Fibroblast of lung (primary cell): ENCODE results near the gene KIF26B.

ENCODE experiments used
- EZH2 ChIP-seq: IDR thresholded peaks from 2 replicates; pipeline ENCODE4 v1.5.1; 2012; ENCODE audit warnings: low read length, control low read depth, mild to moderate bottlenecking; ENCODE audit errors: missing control alignments
- TF ChIP-seq, protein P1 (sequence below), 2 donors: IDR thresholded peaks in 1 of 2; conservative IDR thresholded peaks in 1 of 2; 1 replicate in 1 of 2; 2 replicates in 1 of 2; pipeline ENCODE4 v1.5.1; 2011 to 2012; ENCODE audit warnings: low read length in 2 of 2, control low read depth in 1 of 2, inconsistent platforms in 1 of 2, low read depth in 1 of 2, mild to moderate bottlenecking in 1 of 2

GRCh38 chr1:245247801-245248200, 93.0 kb downstream of the KIF26B start:
- TF ChIP-seq, protein P1, sequence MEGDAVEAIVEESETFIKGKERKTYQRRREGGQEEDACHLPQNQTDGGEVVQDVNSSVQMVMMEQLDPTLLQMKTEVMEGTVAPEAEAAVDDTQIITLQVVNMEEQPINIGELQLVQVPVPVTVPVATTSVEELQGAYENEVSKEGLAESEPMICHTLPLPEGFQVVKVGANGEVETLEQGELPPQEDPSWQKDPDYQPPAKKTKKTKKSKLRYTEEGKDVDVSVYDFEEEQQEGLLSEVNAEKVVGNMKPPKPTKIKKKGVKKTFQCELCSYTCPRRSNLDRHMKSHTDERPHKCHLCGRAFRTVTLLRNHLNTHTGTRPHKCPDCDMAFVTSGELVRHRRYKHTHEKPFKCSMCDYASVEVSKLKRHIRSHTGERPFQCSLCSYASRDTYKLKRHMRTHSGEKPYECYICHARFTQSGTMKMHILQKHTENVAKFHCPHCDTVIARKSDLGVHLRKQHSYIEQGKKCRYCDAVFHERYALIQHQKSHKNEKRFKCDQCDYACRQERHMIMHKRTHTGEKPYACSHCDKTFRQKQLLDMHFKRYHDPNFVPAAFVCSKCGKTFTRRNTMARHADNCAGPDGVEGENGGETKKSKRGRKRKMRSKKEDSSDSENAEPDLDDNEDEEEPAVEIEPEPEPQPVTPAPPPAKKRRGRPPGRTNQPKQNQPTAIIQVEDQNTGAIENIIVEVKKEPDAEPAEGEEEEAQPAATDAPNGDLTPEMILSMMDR (conservative IDR thresholded peaks at IDR 0.05 in 1 of 2, IDR thresholded peaks at IDR 0.05 in 1 of 2; ENCODE audit: low read depth in 1 of 2, low read length in 2 of 2), result no peak
- TF ChIP-seq EZH2, result no peak
